Cardiac muscle cell (in vitro differentiated cells and primary cell): Measurements from ENCODE around the gene TYW1B. TPM values are rescaled to one million over a fixed set of nuclear protein-coding genes. Genes with fewer than 3 reads are reported as not detected.
"Not testable (repeated sequence)": the region's sequence is repeated elsewhere in the genome, so short reads cannot be mapped to it uniquely, and the experiment has no call there.

Source experiments
- DNase-seq, 2 donors: peaks; one replicate each; pipeline versions ENCODE4 v3.0.0 to v3.0.0-alpha.2; 2010 to 2017; ENCODE audit warnings: low read depth in 1 of 2, low spot score in 1 of 2
- H3K27ac ChIP-seq: fragments of 200-600 bp; sonication (generic); 2 replicates; pipeline ENCODE4 v1.5.1; 2016
- H3K27me3 ChIP-seq: fragments of 200-600 bp; sonication (generic); 2 replicates; pipeline ENCODE4 v1.6.0; 2016; ENCODE audit warnings: control low read depth
- H3K36me3 ChIP-seq: fragments of 200-600 bp; sonication (generic); 2 replicates; pipeline ENCODE4 v1.5.1; 2016; ENCODE audit warnings: control low read depth
- H3K4me1 ChIP-seq: fragments of 200-600 bp; sonication (generic); 2 replicates; pipeline ENCODE4 v1.8.1; 2017; ENCODE audit warnings: low read depth, mild to moderate bottlenecking, mixed run types
- H3K4me3 ChIP-seq: fragments of 200-600 bp; sonication (generic); 2 replicates; pipeline ENCODE4 v1.5.1; 2016; ENCODE audit warnings: mild to moderate bottlenecking
- H3K9me3 ChIP-seq: fragments of 200-600 bp; sonication (generic); 2 replicates; pipeline ENCODE4 v1.5.1; 2017; ENCODE audit warnings: low read depth, mild to moderate bottlenecking, control low read depth
- polyA plus RNA-seq: library from polyadenylated mRNA; unstranded; fragments of >200 nt; fragmentation: Nextera tagmentation; extraction: Ambion mirVana; gene quantifications from 2 replicates; pipeline ENCODE4 v1.2.1, GENCODE V29; 2016
- total RNA-seq: library from RNA; depleted of rRNA; stranded (reverse); fragments of >200 nt; gene quantifications from 2 replicates; pipeline ENCODE4 v1.2.3, GENCODE V29; 2016
- TF ChIP-seq, protein P1 (sequence below): IDR thresholded peaks from 2 replicates; pipeline ENCODE4 v1.5.1; 2012; ENCODE audit warnings: low read depth, mild to moderate bottlenecking, low read length

The TYW1B gene
- total and polyA plus RNA-seq, 2 experiments from 2014 or later = 2.9 to 3.2 TPM

DNA sequence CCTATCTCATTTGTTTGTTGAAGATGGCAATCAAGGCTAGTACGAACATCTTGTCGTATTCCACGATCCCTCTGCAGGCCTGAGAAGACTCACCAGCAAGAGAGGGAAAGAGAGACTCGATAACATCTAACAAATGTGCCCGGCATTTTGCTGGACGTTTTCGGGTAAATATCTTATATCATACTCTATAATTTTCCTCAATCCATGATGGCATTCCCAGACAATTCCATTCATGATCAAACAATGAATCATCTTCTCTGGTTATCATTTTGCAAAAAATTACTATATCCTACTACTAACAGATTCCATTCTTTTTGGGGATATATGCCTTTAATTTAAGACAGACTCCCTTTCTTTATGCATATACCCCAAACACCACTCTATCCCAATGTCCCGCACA is 118.1 kb downstream of the TYW1B start:
- no peaks in the 10 kb centered on the region for H3K9me3 ChIP-seq
- no peak for DNase-seq
- TF ChIP-seq, protein P1, sequence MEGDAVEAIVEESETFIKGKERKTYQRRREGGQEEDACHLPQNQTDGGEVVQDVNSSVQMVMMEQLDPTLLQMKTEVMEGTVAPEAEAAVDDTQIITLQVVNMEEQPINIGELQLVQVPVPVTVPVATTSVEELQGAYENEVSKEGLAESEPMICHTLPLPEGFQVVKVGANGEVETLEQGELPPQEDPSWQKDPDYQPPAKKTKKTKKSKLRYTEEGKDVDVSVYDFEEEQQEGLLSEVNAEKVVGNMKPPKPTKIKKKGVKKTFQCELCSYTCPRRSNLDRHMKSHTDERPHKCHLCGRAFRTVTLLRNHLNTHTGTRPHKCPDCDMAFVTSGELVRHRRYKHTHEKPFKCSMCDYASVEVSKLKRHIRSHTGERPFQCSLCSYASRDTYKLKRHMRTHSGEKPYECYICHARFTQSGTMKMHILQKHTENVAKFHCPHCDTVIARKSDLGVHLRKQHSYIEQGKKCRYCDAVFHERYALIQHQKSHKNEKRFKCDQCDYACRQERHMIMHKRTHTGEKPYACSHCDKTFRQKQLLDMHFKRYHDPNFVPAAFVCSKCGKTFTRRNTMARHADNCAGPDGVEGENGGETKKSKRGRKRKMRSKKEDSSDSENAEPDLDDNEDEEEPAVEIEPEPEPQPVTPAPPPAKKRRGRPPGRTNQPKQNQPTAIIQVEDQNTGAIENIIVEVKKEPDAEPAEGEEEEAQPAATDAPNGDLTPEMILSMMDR = no peak
- no peaks in the 10 kb centered on the region for H3K36me3 ChIP-seq
- no peaks in the 10 kb centered on the region for H3K27me3 ChIP-seq
- peaks cover 8% of the 10 kb centered on the region for H3K4me1 ChIP-seq
- peak overlapping the region; percentile 91 for H3K27ac ChIP-seq
- no peak overlapping the region for H3K4me3 ChIP-seq

DNA sequence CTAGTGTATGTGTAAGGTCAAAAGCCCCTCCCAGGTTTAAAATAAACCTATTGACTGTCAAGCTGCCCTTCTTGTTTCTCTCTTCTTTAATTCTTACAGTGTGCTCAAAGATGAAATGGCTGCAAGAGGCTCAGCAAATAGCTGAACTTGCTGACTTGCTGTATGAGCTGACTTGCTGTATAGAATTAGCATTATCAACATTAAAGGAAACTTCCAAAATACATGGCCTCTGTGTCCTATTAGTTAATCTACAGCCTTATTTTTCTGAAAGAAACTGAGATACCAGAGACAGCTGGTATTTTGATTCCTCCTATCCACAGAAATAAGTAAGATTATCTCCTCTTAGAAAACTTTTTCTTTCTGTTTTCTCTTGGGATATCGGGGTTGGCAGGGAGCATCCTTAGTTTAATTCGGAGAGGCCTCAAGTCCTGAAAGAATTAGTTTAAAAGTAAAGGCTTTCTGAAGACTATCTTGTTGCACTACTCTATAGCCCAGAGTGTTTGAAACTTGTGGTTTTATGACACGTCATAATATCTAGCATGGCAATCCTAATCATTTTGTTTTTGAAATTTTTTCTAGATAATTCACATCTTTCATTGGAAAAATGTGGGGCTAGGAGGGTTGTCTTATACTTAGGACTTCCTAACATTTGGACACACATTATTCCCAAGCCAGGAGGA is 119.5 kb downstream of the TYW1B start:
- not testable (repeated sequence) for H3K4me1 ChIP-seq, DNase-seq, H3K4me3 ChIP-seq, H3K27me3 ChIP-seq, H3K27ac ChIP-seq, H3K36me3 ChIP-seq, H3K9me3 ChIP-seq

DNA sequence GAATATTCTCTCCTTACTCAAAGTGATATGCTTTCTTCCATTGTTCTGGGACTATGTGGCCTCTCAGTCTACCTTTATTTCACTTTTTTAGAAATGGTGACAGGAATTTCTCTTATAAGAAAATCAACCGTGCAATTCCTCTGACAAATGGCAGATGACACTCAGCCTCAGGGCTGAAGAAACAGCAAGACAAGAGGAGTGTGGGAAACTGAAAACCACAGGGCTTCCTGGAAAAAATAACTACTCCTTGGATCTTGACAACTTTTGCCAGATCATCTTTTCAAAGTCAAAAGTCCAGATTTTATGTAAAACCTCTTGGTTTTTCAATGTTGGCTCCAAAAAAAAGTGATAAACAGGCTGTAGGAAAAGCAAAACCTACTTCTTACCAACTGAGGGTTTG is 121.5 kb downstream of the TYW1B start:
- Histone ChIP-seq H3K4me3 (no peak overlapping the region), H3K27me3 (no peaks in the 10 kb centered on the region), H3K36me3 (no peaks in the 10 kb centered on the region), H3K4me1 (peaks cover 6% of the 10 kb centered on the region), H3K27ac (no peak overlapping the region), H3K9me3 (no peaks in the 10 kb centered on the region)
- no peak for DNase-seq
- TF ChIP-seq, protein P1 = no peak

DNA sequence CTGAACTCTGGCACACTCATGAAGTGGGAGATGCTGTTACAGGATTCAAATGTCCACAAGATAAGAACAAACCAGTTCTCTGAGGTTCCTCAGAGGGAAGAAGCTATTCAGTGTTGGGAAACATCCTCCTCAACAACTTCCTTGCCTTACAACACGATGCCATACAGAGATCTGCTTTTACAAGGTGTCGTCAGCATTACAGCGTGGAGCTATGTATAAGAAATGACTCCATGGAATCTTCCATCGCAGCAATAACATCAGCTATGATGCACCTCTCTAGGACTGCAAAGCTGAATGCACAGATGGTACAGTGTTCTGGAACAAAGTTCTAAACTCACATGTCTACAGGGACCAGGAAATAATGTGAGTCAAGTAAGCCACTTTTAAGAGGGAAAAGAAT is 122.3 kb downstream of the TYW1B start:
- H3K27me3 ChIP-seq, H3K9me3 ChIP-seq, H3K36me3 ChIP-seq, H3K27ac ChIP-seq, H3K4me3 ChIP-seq, H3K4me1 ChIP-seq: not testable (repeated sequence)
- peak in 1 of 2 donors; percentile 77 for DNase-seq

DNA sequence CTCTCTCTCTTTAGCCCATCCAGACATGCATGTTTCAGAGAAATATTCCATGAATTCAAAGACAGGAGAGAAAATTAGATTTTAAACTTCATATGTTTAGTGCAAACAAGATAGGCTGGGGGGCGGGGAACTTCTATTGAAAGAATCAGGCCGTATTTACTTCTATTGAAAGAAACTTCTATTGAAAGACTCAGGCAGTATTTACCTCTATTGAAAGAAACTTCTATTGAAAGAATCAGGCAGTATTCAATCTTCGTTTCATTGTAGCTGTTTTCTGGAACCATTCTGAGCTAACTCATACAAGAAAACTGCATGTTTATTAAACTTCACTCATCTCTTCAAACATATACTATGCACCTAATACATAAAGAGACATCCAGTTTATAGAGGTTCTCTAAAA is 123.1 kb downstream of the TYW1B start:
- no peak for DNase-seq
- Histone ChIP-seq H3K4me3 (no peak overlapping the region), H3K9me3 (no peaks in the 10 kb centered on the region), H3K27me3 (no peaks in the 10 kb centered on the region), H3K36me3 (no peaks in the 10 kb centered on the region), H3K4me1 (no peaks in the 10 kb centered on the region), H3K27ac (no peak overlapping the region)
- TF ChIP-seq, protein P1 = no peak

DNA sequence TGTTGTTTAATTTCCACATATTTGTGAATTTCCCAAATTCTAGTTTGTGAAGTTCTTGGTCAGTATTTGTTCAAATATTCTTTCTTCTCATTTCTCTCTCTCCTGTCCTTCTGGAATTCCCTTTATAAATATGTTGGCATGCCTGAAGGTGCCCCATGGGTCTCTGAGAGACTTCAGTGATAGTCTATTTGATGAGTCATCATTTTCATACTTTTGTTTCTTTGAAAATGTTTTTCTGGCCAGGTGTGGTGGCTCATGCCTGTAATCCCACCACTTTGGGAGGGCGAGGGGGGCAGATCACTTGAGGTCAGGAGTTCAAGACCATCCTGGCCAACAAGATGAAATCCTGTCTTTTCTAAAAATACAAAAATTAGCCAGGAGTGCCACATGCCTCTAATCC is 127.5 kb downstream of the TYW1B start:
- H3K4me1 ChIP-seq = peaks cover 19% of the 10 kb centered on the region
- DNase-seq, H3K4me3 ChIP-seq, H3K36me3 ChIP-seq, H3K9me3 ChIP-seq, H3K27ac ChIP-seq, H3K27me3 ChIP-seq: not testable (repeated sequence)

DNA sequence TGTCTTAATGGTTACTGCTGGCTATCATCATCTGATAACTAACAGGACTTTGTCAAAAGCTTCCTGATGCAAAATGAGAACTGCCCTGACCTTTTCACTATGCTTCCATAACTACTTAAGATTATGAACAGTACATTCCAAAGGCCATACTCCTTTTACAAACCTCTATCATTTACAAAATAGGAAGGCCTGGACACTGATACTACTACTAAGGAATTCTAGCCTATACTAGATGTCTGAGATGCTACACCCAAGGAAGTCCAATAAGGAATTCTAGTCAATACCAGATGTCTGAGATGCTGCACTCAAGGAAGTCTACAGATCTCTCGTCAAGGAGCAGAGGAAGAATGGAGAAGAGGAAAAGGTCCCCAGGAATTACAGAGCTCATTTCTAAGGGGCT is 130.9 kb downstream of the TYW1B start:
- peak overlapping the region; percentile 57 for H3K27ac ChIP-seq

DNA sequence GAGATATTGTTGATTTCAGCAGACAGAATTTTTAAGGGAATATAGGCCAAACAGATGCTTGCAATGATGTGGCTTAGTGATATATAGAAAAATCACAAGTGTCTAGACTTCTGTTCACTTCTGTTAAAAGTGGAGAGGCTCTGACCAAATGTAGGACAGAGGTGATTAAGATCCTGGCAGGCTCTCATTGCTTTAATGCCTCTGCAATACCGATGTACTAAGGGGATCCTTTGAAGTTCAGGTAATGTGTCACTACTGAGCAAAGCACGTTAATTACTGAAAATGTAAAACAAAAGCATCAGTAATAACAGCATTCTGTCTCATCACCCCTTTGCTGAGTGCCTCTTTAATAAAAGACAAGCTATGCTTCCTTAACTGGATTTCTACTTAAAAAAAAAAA is 131.4 kb downstream of the TYW1B start:
- not testable (repeated sequence) for DNase-seq, H3K4me3 ChIP-seq, H3K27ac ChIP-seq, H3K27me3 ChIP-seq, H3K9me3 ChIP-seq, H3K36me3 ChIP-seq
- peaks cover 26% of the 10 kb centered on the region for H3K4me1 ChIP-seq

More for the DNA sequence above, 130.9 kb downstream of the TYW1B start:
- not testable (repeated sequence) for H3K9me3 ChIP-seq, H3K36me3 ChIP-seq, H3K4me3 ChIP-seq, H3K27me3 ChIP-seq
- peak; percentile 5 to 32 for DNase-seq
- H3K4me1 ChIP-seq = peaks cover 26% of the 10 kb centered on the region

DNA sequence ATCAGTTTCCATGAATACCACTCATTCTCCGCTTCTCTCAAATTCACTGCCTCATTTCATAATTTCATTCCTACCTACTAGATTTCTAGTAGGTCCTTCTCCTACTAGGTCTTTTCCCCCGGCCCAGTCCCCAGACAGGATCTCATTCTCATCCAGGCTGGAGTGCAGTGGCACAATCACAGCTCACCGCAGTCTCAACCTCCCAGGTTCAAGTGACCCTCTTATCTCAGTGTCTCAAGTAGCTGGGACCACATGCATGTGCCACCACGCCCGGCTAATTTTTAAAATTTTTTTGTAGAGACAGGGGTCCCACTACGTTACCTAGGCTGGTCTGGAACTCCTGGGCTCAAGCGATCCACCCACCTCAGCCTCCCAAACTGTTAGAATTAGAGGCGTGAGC is 132.5 kb downstream of the TYW1B start:
- H3K4me1 ChIP-seq = peaks cover 26% of the 10 kb centered on the region
- DNase-seq = peak in 1 of 2 donors; percentile 23

DNA sequence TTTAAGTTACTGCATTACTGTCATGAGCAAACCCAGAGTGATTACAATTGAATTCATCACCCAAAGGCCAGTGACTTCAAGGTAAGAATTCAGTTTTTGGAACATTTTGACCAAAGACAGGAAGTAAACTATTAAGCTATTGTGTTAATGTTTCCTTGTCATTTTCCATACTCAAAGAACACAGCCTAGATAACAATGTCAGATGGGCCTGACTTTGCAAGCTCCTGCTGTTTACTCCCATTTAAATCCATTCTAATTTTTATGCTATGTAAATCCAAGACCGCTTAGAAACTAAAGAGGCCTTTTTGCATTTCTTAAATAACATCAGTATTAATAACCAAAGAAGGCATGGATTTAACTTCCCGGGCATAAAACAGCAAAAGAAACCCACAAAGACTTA is 136.6 kb downstream of the TYW1B start:
- H3K27ac ChIP-seq, DNase-seq, H3K9me3 ChIP-seq, H3K4me3 ChIP-seq, H3K36me3 ChIP-seq, H3K27me3 ChIP-seq: not testable (repeated sequence)
- H3K4me1 ChIP-seq = peaks cover 15% of the 10 kb centered on the region

More for the DNA sequence above, 132.5 kb downstream of the TYW1B start:
- H3K27ac ChIP-seq, H3K27me3 ChIP-seq, H3K9me3 ChIP-seq, H3K4me3 ChIP-seq, H3K36me3 ChIP-seq: not testable (repeated sequence)

DNA sequence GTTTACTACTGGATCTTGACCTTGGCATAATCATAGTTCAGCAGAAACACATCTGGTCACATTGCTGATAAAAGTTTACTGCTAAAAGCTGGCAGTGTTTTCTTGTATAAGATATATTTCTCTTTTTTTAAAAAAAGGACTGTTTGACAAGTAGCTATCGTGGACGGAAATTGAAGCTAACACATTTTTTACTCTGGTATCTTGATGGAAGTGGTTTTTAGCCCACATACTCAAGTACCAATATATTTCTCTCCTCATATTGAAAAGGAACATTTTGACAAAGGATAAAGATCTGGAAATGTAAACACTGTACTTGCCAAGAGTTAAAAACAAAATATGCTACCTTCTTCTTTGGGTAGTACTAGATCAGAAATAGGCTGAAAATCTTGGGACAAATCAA is 137.8 kb downstream of the TYW1B start:
- not testable (repeated sequence) for H3K4me3 ChIP-seq, H3K4me1 ChIP-seq, H3K36me3 ChIP-seq, H3K27me3 ChIP-seq, H3K27ac ChIP-seq, H3K9me3 ChIP-seq, DNase-seq
